Measurements from ENCODE around the gene LHCGR. TPM values are rescaled to one million over a fixed set of nuclear protein-coding genes. Genes with fewer than 3 reads are reported as not detected.

Gene LHCGR
- total RNA-seq, 1 experiment from 2014 or later: not detected

- intact Hi-C loops (cut with micrococcal nuclease; ENCODE audit: unreplicated experiment) (no loop called here), in situ Hi-C loops (cut with HindIII; ENCODE audit: low pct_unique_long_range_greater_than_20kb, low sequenced_read_pairs) (no loop called here)
- ChIA-PET CTCF (no interaction called here), POLR2A (no interaction called here)
- DNase-seq (ENCODE audit: low read depth, low spot score) (no peak), ATAC-seq (no peak)
- no peaks in the 10 kb centered on the region for H3K36me3 ChIP-seq (ENCODE audit: control insufficient read depth, insufficient read depth, low read length)
- no TSS peak for BruUV-seq (replicated peaks)
- no peaks in the 10 kb centered on the region for H3K9me3 ChIP-seq (ENCODE audit: control insufficient read depth, insufficient read depth, low read depth, low read length)
- no peak overlapping the region for H3K4me3 ChIP-seq (ENCODE audit: low read depth in 2 of 2, low read length in 2 of 2)
- H3K27me3 ChIP-seq (ENCODE audit: control insufficient read depth, insufficient read depth, low read length): peaks cover 6% of the 10 kb centered on the region
- no peak for TF ChIP-seq REST (IDR thresholded peaks at IDR 0.05; ENCODE audit: insufficient read depth in 1 of 2, low read depth in 2 of 2, low read length in 1 of 2)
- TF ChIP-seq SIN3A (IDR thresholded peaks at IDR 0.05; ENCODE audit: borderline replicate concordance, insufficient read depth, low read depth, low read length): no peak
- TF ChIP-seq TCF7L2 (IDR thresholded peaks at IDR 0.05; ENCODE audit: low read depth, low read length): no peak
- TF ChIP-seq POLR2AphosphoS5 (IDR thresholded peaks at IDR 0.05; ENCODE audit: low read depth, low read length): no peak
- TF ChIP-seq CTCF (IDR thresholded peaks at IDR 0.05): no peak
- H3K4me1 ChIP-seq (ENCODE audit: control insufficient read depth, insufficient read depth, low read length): no peaks in the 10 kb centered on the region
- no peak overlapping the region for H3K27ac ChIP-seq (ENCODE audit: low read length)
Measured at GRCh38 chr2:48753228-48753627, 2.3 kb downstream of the LHCGR start.

GRCh38 chr2:48750128-48750739 lies 5.3 kb downstream of the LHCGR start:
- in situ Hi-C loops (cut with HindIII; ENCODE audit: low pct_unique_long_range_greater_than_20kb, low sequenced_read_pairs): no loop called here
- intact Hi-C loops (cut with micrococcal nuclease; ENCODE audit: unreplicated experiment): no loop called here
- H3K9me3 ChIP-seq (ENCODE audit: control insufficient read depth, insufficient read depth, low read depth, low read length): no peaks in the 10 kb centered on the region
- no peak for DNase-seq (ENCODE audit: low read depth, low spot score)
- no peaks in the 10 kb centered on the region for H3K27me3 ChIP-seq (ENCODE audit: control insufficient read depth, insufficient read depth, low read length)
- no peaks in the 10 kb centered on the region for H3K36me3 ChIP-seq (ENCODE audit: control insufficient read depth, insufficient read depth, low read length)
- no peak overlapping the region for H3K27ac ChIP-seq (ENCODE audit: low read length)
- ATAC-seq: no peak
- H3K4me3 ChIP-seq (ENCODE audit: low read depth in 2 of 2, low read length in 2 of 2): no peak overlapping the region
- POLR2A ChIA-PET: no interaction called here
- no TSS peak for BruUV-seq (replicated peaks)
- CTCF ChIA-PET: interaction anchor here (0.7 kb wide), 2 partner anchors 31 to 201 kb away, joined by 6 to 8 read pairs; no protein-coding TSS in a partner anchor
- H3K4me1 ChIP-seq (ENCODE audit: control insufficient read depth, insufficient read depth, low read length): no peaks in the 10 kb centered on the region
- TF ChIP-seq REST (IDR thresholded peaks at IDR 0.05; ENCODE audit: insufficient read depth in 1 of 2, low read depth in 2 of 2, low read length in 1 of 2): no peak
- TF ChIP-seq SIN3A (IDR thresholded peaks at IDR 0.05; ENCODE audit: borderline replicate concordance, insufficient read depth, low read depth, low read length): no peak
- TF ChIP-seq POLR2AphosphoS5 (IDR thresholded peaks at IDR 0.05; ENCODE audit: low read depth, low read length): no peak
- no peak for TF ChIP-seq CTCF (IDR thresholded peaks at IDR 0.05)
- TF ChIP-seq TCF7L2 (IDR thresholded peaks at IDR 0.05; ENCODE audit: low read depth, low read length): no peak
